Lower lobe of right lung (tissue), 2 donors: Measurements from ENCODE around the gene DAB2IP. TPM values are rescaled to one million over a fixed set of nuclear protein-coding genes. Genes with fewer than 3 reads are reported as not detected.

Experiments
- ATAC-seq, 2 donors: fragments of 200-7000 bp; cut with Tn5 transposase; one replicate each; pipeline ENCODE4 v1.9.1; 2020 to 2022; ENCODE audit warnings: mild to moderate bottlenecking in 2 of 2, moderate library complexity in 2 of 2
- DNase-seq: peaks from one replicate; pipeline ENCODE4 v3.0.0-alpha.2; 2020
- H3K27ac ChIP-seq: fragments of 200-600 bp; one replicate; pipeline ENCODE4 v1.8.0; 2022
- H3K27me3 ChIP-seq: fragments of 200-600 bp; one replicate; pipeline ENCODE4 v1.8.0; 2022; ENCODE audit warnings: low read depth
- H3K36me3 ChIP-seq: fragments of 200-600 bp; one replicate; pipeline ENCODE4 v1.8.0; 2022; ENCODE audit warnings: mild to moderate bottlenecking
- H3K4me1 ChIP-seq: fragments of 200-600 bp; one replicate; pipeline ENCODE4 v1.8.0; 2022
- H3K4me3 ChIP-seq: fragments of 200-600 bp; one replicate; pipeline ENCODE4 v1.8.0; 2022; ENCODE audit warnings: mild to moderate bottlenecking
- H3K9me3 ChIP-seq: fragments of 200-600 bp; one replicate; pipeline ENCODE4 v1.8.0; 2022
- intact Hi-C: fragments of 100-400 bp; cut with DNase I; formaldehyde crosslinking; loops from one replicate; pipeline ENCODE4 v1.11.0; 2022
- total RNA-seq: library from RNA; stranded (reverse); fragmentation: NEBNext Ultra II Directional; extraction: Animal tissue kit (Norgen Biotek cat#: 25700); gene quantifications from one replicate; pipeline ENCODE4 v1.2.1, GENCODE V29; 2021
- TF ChIP-seq, protein P1 (sequence below): fragments of 200-600 bp; IDR thresholded peaks from one replicate; pipeline ENCODE4 v1.8.0; 2022; ENCODE audit warnings: antibody characterized with exemption, mild to moderate bottlenecking
- donor health status: DM: no; HTN: yes; CAD: no; lungs with severe emphysema.

The DAB2IP gene
- total RNA-seq, 1 donor from 2014 or later: 54.1 TPM

- DNase-seq (no peak), ATAC-seq (no peak)
- Histone ChIP-seq H3K9me3 (no peaks in the 10 kb centered on the region), H3K4me1 (peaks cover 5% of the 10 kb centered on the region), H3K27ac (no peak overlapping the region), H3K4me3 (no peak overlapping the region), H3K27me3 (no peaks in the 10 kb centered on the region), H3K36me3 (peaks cover 10% of the 10 kb centered on the region)
- TF ChIP-seq, protein P1, sequence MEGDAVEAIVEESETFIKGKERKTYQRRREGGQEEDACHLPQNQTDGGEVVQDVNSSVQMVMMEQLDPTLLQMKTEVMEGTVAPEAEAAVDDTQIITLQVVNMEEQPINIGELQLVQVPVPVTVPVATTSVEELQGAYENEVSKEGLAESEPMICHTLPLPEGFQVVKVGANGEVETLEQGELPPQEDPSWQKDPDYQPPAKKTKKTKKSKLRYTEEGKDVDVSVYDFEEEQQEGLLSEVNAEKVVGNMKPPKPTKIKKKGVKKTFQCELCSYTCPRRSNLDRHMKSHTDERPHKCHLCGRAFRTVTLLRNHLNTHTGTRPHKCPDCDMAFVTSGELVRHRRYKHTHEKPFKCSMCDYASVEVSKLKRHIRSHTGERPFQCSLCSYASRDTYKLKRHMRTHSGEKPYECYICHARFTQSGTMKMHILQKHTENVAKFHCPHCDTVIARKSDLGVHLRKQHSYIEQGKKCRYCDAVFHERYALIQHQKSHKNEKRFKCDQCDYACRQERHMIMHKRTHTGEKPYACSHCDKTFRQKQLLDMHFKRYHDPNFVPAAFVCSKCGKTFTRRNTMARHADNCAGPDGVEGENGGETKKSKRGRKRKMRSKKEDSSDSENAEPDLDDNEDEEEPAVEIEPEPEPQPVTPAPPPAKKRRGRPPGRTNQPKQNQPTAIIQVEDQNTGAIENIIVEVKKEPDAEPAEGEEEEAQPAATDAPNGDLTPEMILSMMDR: no peak
- intact Hi-C loops: loop anchor here (10.0 kb wide), 1 partner anchor 312 kb away; no protein-coding TSS in a partner anchor
These were observed 31.6 kb downstream of the DAB2IP start for GRCh38 chr9:121682926-121683515.

GRCh38 chr9:121683652-121684051 is 32.2 kb downstream of the DAB2IP start:
- Histone ChIP-seq H3K36me3 (peaks cover 9% of the 10 kb centered on the region), H3K27me3 (no peaks in the 10 kb centered on the region), H3K4me1 (peaks cover 5% of the 10 kb centered on the region), H3K27ac (no peak overlapping the region), H3K9me3 (no peaks in the 10 kb centered on the region), H3K4me3 (no peak overlapping the region)
- TF ChIP-seq, protein P1: no peak
- intact Hi-C loops: loop anchor here (10.0 kb wide), 1 partner anchor 311 kb away; no protein-coding TSS in a partner anchor
- DNase-seq (no peak), ATAC-seq (no peak)

DNA sequence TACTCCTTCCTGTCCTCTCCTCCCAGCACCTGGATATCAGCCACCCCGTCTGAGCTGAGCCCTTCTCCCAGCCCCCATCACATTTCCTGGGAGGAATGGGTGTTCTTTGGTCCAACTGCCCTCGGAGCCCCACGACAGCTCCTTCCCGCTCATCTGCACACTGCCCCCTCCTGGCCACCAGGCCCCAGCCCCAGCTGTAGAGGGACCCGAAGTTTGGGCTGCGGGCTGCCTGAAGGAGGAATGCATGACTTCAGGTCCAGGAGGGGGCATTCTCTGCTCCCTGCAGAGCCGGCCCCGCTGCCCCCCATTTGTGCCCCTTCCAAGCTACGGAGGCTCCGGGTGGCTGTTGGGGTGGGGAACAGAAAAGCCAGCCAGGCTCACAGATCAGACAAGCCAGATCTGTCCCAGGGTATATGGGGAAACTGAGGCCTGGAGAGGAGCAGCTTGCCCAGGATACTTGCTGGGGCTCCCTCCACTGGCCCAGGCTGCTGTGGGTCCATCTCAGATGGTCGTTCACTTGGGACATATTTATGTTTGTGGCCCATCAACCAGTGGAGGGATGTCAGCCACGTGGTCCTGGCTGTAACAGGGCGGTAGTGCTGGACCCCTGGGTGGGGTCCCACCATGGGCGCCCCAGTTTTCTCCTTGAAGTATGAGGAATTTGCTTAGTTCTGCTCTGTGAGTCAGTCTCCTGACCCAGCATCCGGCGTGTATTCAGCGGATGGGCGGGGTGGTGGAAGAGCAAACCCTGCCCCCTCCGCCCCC is 33.1 kb downstream of the DAB2IP start:
- H3K4me3 ChIP-seq: no peak overlapping the region
- DNase-seq (peak; percentile 64), ATAC-seq (peak; percentile 48 to 55)

DNA sequence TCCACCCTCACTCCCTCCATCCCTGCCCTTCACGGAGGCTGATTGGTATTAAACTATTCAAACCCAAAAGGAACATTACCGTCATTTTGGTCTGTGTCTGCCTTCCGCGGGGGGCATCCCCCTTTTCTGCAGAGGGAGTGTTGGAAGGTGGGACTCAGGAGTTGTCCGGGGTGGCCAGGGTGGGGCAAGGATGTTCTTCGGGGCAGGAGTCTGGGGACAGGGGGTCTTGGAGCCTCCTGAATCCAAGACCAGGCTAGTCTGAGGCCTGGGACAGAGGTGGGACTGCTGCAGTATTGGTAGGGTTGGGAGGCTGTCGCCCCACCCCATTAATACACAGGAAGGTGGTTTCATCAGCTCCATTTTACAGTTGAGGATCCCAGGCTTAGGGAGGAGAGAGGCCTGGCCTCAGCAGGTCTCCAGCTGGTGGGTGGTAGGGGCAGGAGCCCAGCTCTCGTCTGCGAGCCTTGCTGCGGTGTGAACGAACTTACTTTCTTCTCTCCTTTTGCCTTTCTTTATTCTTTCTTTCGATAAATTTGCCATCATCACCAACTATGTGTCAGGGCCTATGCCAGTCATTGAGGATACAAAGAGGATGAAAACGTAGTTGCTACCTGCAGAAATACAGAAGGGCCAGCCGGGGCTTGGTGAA is 33.8 kb downstream of the DAB2IP start:
- intact Hi-C loops: loop anchor here (10.0 kb wide), 1 partner anchor 310 kb away; no protein-coding TSS in a partner anchor
- H3K27me3 ChIP-seq: no peaks in the 10 kb centered on the region
- no peak for ATAC-seq
- TF ChIP-seq, protein P1: no peak
- no peak for DNase-seq
- H3K9me3 ChIP-seq: no peaks in the 10 kb centered on the region
- H3K27ac ChIP-seq: no peak overlapping the region
- H3K36me3 ChIP-seq: peaks cover 4% of the 10 kb centered on the region
- H3K4me3 ChIP-seq: no peak overlapping the region
- H3K4me1 ChIP-seq: peaks cover 5% of the 10 kb centered on the region

More for the DNA sequence above, 33.1 kb downstream of the DAB2IP start:
- TF ChIP-seq, protein P1: peak; percentile 63
- H3K9me3 ChIP-seq: no peaks in the 10 kb centered on the region
- H3K4me1 ChIP-seq: peaks cover 5% of the 10 kb centered on the region
- no peak overlapping the region for H3K27ac ChIP-seq
- H3K36me3 ChIP-seq: peaks cover 4% of the 10 kb centered on the region
- intact Hi-C loops: loop anchor here (10.0 kb wide), 1 partner anchor 310 kb away; no protein-coding TSS in a partner anchor
- no peaks in the 10 kb centered on the region for H3K27me3 ChIP-seq

DNA sequence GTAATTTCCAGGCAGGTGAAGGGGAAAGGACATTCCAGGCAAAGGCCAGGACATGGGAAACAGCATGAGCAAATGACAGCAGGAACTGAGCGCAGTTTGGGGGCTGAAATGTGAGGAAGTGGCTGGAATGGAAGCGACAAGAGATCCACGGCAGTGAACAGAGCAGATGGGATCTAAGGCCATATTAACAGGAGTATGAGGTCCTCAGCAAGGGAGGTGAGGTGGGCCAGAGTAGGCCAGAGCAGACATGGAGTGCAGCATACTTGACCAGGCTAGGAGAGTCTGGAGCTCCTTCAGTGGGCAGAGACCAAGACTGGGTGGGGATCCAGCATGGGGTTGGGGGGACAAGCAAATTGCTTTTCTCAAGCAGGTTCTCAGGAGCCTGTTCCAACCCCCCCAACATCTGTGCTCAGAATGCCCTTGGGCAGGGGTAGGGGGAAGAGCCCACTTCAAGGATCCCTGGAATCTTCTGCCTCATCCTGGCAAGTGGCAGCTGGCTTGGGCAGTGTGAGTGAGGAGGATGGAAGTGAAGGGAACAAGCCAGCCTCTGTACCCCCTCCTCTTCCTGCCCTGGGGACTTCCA is 34.5 kb downstream of the DAB2IP start:
- peaks cover 4% of the 10 kb centered on the region for H3K36me3 ChIP-seq
- no peak overlapping the region for H3K27ac ChIP-seq
- H3K27me3 ChIP-seq: no peaks in the 10 kb centered on the region
- H3K9me3 ChIP-seq: no peaks in the 10 kb centered on the region
- ATAC-seq (no peak), DNase-seq (peak; percentile 16)
- intact Hi-C loops: loop anchor here (10.0 kb wide), 1 partner anchor 309 kb away; no protein-coding TSS in a partner anchor
- TF ChIP-seq, protein P1: no peak
- peaks cover 5% of the 10 kb centered on the region for H3K4me1 ChIP-seq
- no peak overlapping the region for H3K4me3 ChIP-seq
